Heart right ventricle (tissue), 16 donors: ENCODE results near the gene ARHGDIG. TPM values are rescaled to one million over a fixed set of nuclear protein-coding genes. Genes with fewer than 3 reads are reported as not detected.

Source experiments
- ATAC-seq, 8 donors: fragments of 200-7000 bp; cut with Tn5 transposase; one replicate each; pipeline ENCODE4 v1.9.1; 2020; ENCODE audit warnings: mild to moderate bottlenecking in 8 of 8, moderate library complexity in 8 of 8, moderate number of reproducible peaks in 1 of 8
- DNase-seq, 2 donors: peaks; one replicate each; pipeline ENCODE4 v3.0.0-alpha.2; 2020
- H3K27ac ChIP-seq, 10 donors: fragments of 200-600 bp; sonication (generic) in 2 of 10; one replicate each; pipeline versions ENCODE4 v1.5.0 to v1.8.0; 2020 to 2022; ENCODE audit warnings: mild to moderate bottlenecking in 3 of 10
- H3K27me3 ChIP-seq, 7 donors: fragments of 200-600 bp; one replicate each; pipeline ENCODE4 v1.8.0; 2021 to 2022; ENCODE audit warnings: mild to moderate bottlenecking in 2 of 7
- H3K36me3 ChIP-seq, 9 donors: fragments of 200-600 bp; sonication (generic) in 1 of 9; one replicate each; pipeline versions ENCODE4 v1.5.0 to v1.8.0; 2020 to 2022; ENCODE audit warnings: mild to moderate bottlenecking in 2 of 9
- H3K4me1 ChIP-seq, 9 donors: fragments of 200-600 bp; sonication (generic) in 1 of 9; one replicate each; pipeline versions ENCODE4 v1.5.0 to v1.8.0; 2020 to 2022; ENCODE audit warnings: mild to moderate bottlenecking in 4 of 9
- H3K4me3 ChIP-seq, 10 donors: fragments of 200-600 bp; sonication (generic) in 2 of 10; one replicate each; pipeline versions ENCODE4 v1.5.0 to v1.8.0; 2020 to 2022; ENCODE audit warnings: mild to moderate bottlenecking in 7 of 10, moderate library complexity in 2 of 10
- H3K9me3 ChIP-seq, 11 donors: fragments of 200-600 bp in 10 of 11; sonication (generic) in 2 of 11; one replicate each; pipeline versions ENCODE4 v1.5.0 to v1.8.0; 2013 to 2022; ENCODE audit warnings: mild to moderate bottlenecking in 2 of 11, control low read depth in 1 of 11, moderate library complexity in 1 of 11
- WGBS, 2 donors: extraction: QIAGEN DNeasy Blood & Tissue Kit; methylation state at CpG; one replicate each; pipeline ENCODE4 v1.1.7; 2013; ENCODE audit warnings: inconsistent platforms in 1 of 2; 5-methylcytosine and 5-hydroxymethylcytosine counted together
- intact Hi-C, 10 donors: fragments of 100-400 bp; cut with DNase I; formaldehyde crosslinking; loops; one replicate each; pipeline versions ENCODE4 v1.11.1 to v1.14.2; 2022
- polyA plus RNA-seq, 2 donors: library from polyadenylated mRNA; stranded (reverse); fragments of 200-250 nt; gene quantifications; one replicate each; pipeline ENCODE4 v1.2.3, GENCODE V29; 2013
- total RNA-seq, 10 donors: library from RNA; stranded (reverse); fragmentation: NEBNext Ultra II Directional in 3 of 10; extraction: Animal tissue kit (Norgen Biotek cat#: 25700) in 3 of 10; gene quantifications; one replicate each; pipeline versions ENCODE4 v1.2.1 to v1.2.4, GENCODE V29; 2021 to 2023
- TF ChIP-seq, protein P1 (sequence below), 9 donors: fragments of 200-600 bp; sonication (generic) in 2 of 9; IDR thresholded peaks; one replicate each; pipeline versions ENCODE4 v1.5.0 to v1.8.0; 2021 to 2022; ENCODE audit warnings: antibody characterized with exemption in 9 of 9, mild to moderate bottlenecking in 5 of 9, moderate library complexity in 1 of 9
- donor health status: Arrhythmogenic right ventricular cardiomyopathy.
- donor health status: ischemic (EF 13 %, LVEDD 7.1; RV severe dilation, severe dysfunction).
- donor health status: healthy with polysubstance abuse.
- donor health status: DM: no; HTN: yes; CAD: no.
- donor health status: DM: no; HTN: no; CAD: no.
- donor health status: ischemic (EF 25% LVEDD 6.9; RV normal size, moderate dysfunction).
- donor health status: ischemic (EF 25% LVEDD 5.7; RV mildly dilated, moderate dysfunction).
- donor health status: healthy.
- donor health status: DM: yes; HTN: yes; CAD: no.
- donor health status: Ischemic cardiomyopathy.
- donor health status: ischemic (EF 35%, LVEDD 5.7; RV mildly dilated, moderate dysfunction).
- donor health status: nonischemic (EF 11% LVEDD 7.7; RV severe dilation, severe dysfunction).
- donor health status: DM: yes; HTN: yes; CAD: no.
- donor health status: PGD.
- donor health status: ischemic (EF 29% LVEDD 5.4; RV normal size, mild dysfunction).
- donor health status: nonischemic (EF 23%, LVEDD 6.1; RV moderate dilation, normal function).

ARHGDIG gene
- total and polyA plus RNA-seq, 12 donors = 0.17 to 16.9 (median 9.1) TPM

DNA sequence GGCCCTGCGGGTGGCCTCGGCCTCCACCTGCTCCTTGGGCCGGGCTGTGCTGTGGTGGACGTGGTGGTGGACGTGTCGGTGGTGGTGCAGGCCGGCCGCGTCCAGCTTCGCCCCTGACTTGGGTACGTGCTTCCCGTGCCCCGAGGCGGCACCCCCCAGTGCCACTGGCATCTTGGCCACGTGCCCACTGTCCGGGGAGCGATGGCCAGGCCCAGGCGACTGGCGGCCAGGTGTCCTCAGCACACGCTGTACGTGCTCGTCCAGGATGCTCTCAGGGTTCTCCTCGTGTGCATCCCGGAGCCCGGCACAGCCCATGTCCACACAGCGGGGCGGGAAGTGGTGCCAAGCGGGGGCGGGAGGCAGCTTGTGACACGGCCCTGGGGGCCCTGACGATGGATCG lies 17.4 kb downstream of the ARHGDIG start:
- TF ChIP-seq, protein P1, sequence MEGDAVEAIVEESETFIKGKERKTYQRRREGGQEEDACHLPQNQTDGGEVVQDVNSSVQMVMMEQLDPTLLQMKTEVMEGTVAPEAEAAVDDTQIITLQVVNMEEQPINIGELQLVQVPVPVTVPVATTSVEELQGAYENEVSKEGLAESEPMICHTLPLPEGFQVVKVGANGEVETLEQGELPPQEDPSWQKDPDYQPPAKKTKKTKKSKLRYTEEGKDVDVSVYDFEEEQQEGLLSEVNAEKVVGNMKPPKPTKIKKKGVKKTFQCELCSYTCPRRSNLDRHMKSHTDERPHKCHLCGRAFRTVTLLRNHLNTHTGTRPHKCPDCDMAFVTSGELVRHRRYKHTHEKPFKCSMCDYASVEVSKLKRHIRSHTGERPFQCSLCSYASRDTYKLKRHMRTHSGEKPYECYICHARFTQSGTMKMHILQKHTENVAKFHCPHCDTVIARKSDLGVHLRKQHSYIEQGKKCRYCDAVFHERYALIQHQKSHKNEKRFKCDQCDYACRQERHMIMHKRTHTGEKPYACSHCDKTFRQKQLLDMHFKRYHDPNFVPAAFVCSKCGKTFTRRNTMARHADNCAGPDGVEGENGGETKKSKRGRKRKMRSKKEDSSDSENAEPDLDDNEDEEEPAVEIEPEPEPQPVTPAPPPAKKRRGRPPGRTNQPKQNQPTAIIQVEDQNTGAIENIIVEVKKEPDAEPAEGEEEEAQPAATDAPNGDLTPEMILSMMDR (IDR thresholded peaks at IDR 0.05) = no peak
- Histone ChIP-seq H3K27ac (no peak overlapping the region), H3K36me3 (peaks cover 0 to 76% (median 10%) of the 10 kb centered on the region in 9 donors), H3K27me3 (no peaks in the 10 kb centered on the region), H3K4me1 (no peaks in the 10 kb centered on the region), H3K9me3 (no peaks in the 10 kb centered on the region), H3K4me3 (no peak overlapping the region)
- 95% methylated on average over 29 to 32 of the region's 32 CpGs for WGBS, 2 donors
- ATAC-seq (no peak), DNase-seq (no peak)
- intact Hi-C loops = no loop called here

DNA sequence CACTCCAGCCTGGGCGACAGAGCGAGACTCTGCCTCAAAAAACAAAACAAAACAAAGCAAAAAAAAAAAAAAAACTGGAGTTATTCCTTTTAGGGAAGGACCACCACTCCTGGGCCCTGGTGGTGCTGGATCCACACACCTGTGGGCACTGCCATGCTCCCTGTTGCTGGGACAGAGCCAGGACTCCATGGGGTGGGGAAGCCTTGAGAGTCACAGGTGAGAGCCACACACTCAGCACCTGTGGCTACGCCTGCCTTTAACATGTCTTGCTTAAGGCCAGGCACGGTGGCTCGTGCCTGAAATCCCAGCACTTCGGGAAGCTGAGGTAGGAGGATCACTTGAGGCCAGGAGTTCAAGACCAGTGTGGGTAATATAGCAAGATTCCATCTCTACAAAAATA lies 20.8 kb downstream of the ARHGDIG start:
- Histone ChIP-seq H3K36me3 (peaks cover 0 to 78% (median 10%) of the 10 kb centered on the region in 9 donors), H3K4me1 (no peaks in the 10 kb centered on the region), H3K27me3 (no peaks in the 10 kb centered on the region), H3K27ac (no peak overlapping the region), H3K4me3 (no peak overlapping the region), H3K9me3 (no peaks in the 10 kb centered on the region)
- WGBS, 2 donors = 97% methylated on average over 6 of the region's 6 CpGs
- TF ChIP-seq, protein P1 (IDR thresholded peaks at IDR 0.05) = no peak
- ATAC-seq = no peak
- intact Hi-C loops = no loop called here
- no peak for DNase-seq

DNA sequence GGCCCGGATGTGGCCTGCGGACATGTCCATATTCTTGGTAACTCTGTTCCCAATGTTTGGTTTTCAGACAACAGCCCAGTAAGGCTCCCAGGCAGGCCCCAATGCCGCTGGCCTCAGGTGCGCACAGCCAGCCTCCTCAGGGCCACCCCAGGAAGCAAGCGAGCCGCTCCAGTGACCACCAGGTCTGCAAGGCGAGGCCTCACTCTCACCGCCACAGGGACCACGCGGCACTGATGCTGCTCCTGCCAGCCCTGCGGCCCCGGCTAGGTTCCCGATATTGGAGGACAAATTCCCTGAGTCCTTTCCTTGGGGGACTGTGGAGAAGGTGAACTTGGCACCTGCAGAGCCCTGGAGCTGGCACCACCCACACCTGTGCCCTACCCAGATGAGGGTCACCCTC lies 21.6 kb downstream of the ARHGDIG start:
- peaks cover 0 to 78% (median 4%) of the 10 kb centered on the region in 9 donors for H3K36me3 ChIP-seq
- H3K27me3 ChIP-seq = no peaks in the 10 kb centered on the region
- intact Hi-C loops = no loop called here
- H3K4me3 ChIP-seq = no peak overlapping the region
- TF ChIP-seq, protein P1 (IDR thresholded peaks at IDR 0.05) = no peak
- ATAC-seq (no peak), DNase-seq (no peak)
- WGBS, 2 donors = 97 to 98% methylated on average over 13 of the region's 13 CpGs
- no peaks in the 10 kb centered on the region for H3K4me1 ChIP-seq
- no peaks in the 10 kb centered on the region for H3K9me3 ChIP-seq
- H3K27ac ChIP-seq = no peak overlapping the region

DNA sequence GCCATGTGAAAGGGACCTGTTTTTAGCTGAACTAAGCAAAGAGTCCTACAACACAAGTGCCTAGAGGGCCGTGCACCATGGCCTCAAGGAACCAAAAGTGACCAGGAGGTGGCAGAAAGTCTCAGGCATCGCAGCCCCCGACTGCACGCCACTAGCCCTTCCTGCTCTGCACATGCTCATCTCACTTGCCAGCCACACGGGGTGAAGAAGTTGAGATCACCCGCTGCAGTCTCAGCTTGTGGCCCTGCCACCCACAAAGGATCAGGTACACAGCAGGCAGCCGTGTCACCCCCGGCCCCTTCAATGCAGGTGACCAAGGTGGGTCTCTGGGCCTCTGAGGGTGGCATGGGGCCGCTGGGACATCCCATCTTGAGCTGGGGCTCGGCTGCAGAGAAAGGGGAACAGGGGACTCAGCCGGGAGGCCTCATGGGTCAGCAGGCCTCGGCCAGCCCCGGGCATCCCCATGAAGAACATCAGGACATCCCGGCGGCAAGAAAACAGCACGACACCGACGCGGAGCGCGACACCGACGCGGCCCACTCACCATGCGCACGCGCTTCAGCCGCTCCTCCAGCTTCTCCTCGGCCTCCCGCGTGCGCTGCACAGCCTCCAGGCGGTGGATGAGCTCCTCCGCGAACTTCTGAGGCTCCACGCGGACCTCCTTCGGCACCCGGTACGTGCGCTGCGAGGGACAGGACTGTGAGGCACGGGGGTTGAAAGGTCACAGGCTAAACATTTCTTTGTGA lies 23.5 kb downstream of the ARHGDIG start:
- Histone ChIP-seq H3K27me3 (no peaks in the 10 kb centered on the region), H3K36me3 (peaks cover 0 to 79% (median 6%) of the 10 kb centered on the region in 9 donors), H3K27ac (no peak overlapping the region), H3K4me3 (no peak overlapping the region), H3K9me3 (no peaks in the 10 kb centered on the region), H3K4me1 (no peaks in the 10 kb centered on the region)
- TF ChIP-seq, protein P1 (IDR thresholded peaks at IDR 0.05) = peak in 3 of 9 donors; percentile 16 to 24 (median 17)
- DNase-seq (no peak), ATAC-seq (peak in 2 of 8 donors; percentile 40 to 50)
- WGBS, 2 donors = 90% methylated on average over 43 of the region's 43 CpGs
- intact Hi-C loops = no loop called here
